GM12878 (cell line): ENCODE data around the gene RABL6. TPM values are rescaled to one million over a fixed set of nuclear protein-coding genes. Genes with fewer than 3 reads are reported as not detected.

Experiments used
- ATAC-seq: fragments of 200-7000 bp; cut with Tn5 transposase; 3 replicates; pipeline ENCODE4 v1.9.1; 2020; ENCODE audit warnings: mild to moderate bottlenecking, moderate library complexity
- BruUV-seq: library from RNA; stranded (reverse); fragments of 400-500 nt; replicated peaks from 2 replicates; lab custom pipeline; 2021; lab: Mats Ljungman, UMichigan
- CTCF ChIA-PET: fragments of 300-600 bp; sonication (Branson Sonifier 250); formaldehyde crosslinking; extraction: SDS; loops from one replicate; lab custom pipeline; 2021; ENCODE audit warnings: inconsistent platforms; lab: Yijun Ruan, JAX
- POLR2A ChIA-PET: fragments of 350-600 bp; formaldehyde crosslinking; extraction: SDS; loops from one replicate; lab custom pipeline; 2021; ENCODE audit warnings: inconsistent platforms; lab: Charles Lee
- RAD21 ChIA-PET: fragments of 300-600 bp; sonication (Branson Sonifier 250); formaldehyde crosslinking; loops from one replicate; lab custom pipeline; 2023; ENCODE audit warnings: antibody characterized with exemption; ENCODE audit not compliant: unreplicated experiment; lab: Charles Lee
- SMC1A ChIA-PET: fragments of 300-600 bp; sonication (Branson Sonifier 250); formaldehyde crosslinking; loops from one replicate; lab custom pipeline; 2023; ENCODE audit not compliant: unreplicated experiment, uncharacterized antibody; lab: Charles Lee
- DNase-seq: peaks from one replicate; pipeline ENCODE4 v3.0.0-alpha.2; 2011; ENCODE audit warnings: low read depth, low spot score
- FAIRE-seq: peaks from 3 replicates; lab custom pipeline; 2011; peaks lifted over from hg19 to GRCh38; lab: Jason Lieb, UNC
- H2AFZ ChIP-seq: 2 replicates; pipeline ENCODE4 v1.6.0; 2011; ENCODE audit warnings: low read depth, low read length, control low read depth; ENCODE audit not compliant: control insufficient read depth
- H3K27ac ChIP-seq: 2 replicates; pipeline ENCODE4 v1.5.1; 2011; ENCODE audit warnings: control low read depth; ENCODE audit not compliant: control insufficient read depth, insufficient read depth
- H3K27me3 ChIP-seq, 2 experiments: replicated peaks in 1 of 2; 2 replicates each; pipeline versions ENCODE4 v1.6.0 to v1.6.1; 2011; ENCODE audit warnings: low read length in 1 of 2; ENCODE audit not compliant: control insufficient read depth in 2 of 2, insufficient read depth in 2 of 2
- H3K36me3 ChIP-seq, 2 experiments: 2 replicates each; pipeline ENCODE4 v1.5.1; 2011; ENCODE audit warnings: low read length in 1 of 2; ENCODE audit not compliant: control insufficient read depth in 2 of 2, insufficient read depth in 2 of 2
- H3K4me1 ChIP-seq: 2 replicates; pipeline ENCODE4 v1.6.1; 2011; ENCODE audit warnings: mild to moderate bottlenecking, low read length, moderate library complexity, mixed read lengths; ENCODE audit not compliant: control insufficient read depth, insufficient read depth
- H3K4me2 ChIP-seq: 2 replicates; pipeline ENCODE4 v1.6.0; 2011; ENCODE audit warnings: control low read depth; ENCODE audit not compliant: control insufficient read depth, insufficient read depth
- H3K4me3 ChIP-seq: fragments of 200-600 bp; sonication (generic); 2 replicates; pipeline ENCODE4 v1.5.1; 2016
- H3K79me2 ChIP-seq: 2 replicates; pipeline ENCODE4 v1.6.0; 2011; ENCODE audit warnings: low read length; ENCODE audit not compliant: control insufficient read depth, insufficient read depth
- H3K9ac ChIP-seq: 2 replicates; pipeline ENCODE4 v1.8.0; 2011; ENCODE audit warnings: low read length, control low read depth, mixed read lengths; ENCODE audit not compliant: control insufficient read depth, insufficient read depth
- H3K9me3 ChIP-seq: replicated peaks from 3 replicates; pipeline ENCODE4 v1.5.1; 2011; ENCODE audit warnings: mild to moderate bottlenecking, low read length; ENCODE audit not compliant: control insufficient read depth, insufficient read depth
- H4K20me1 ChIP-seq: 2 replicates; pipeline ENCODE4 v1.6.0; 2011; ENCODE audit not compliant: control insufficient read depth, insufficient read depth
- BACH1 ChIP-seq: fragments of 450-650 bp; IDR thresholded peaks from 2 replicates; pipeline ENCODE4 v1.6.1; 2017; ENCODE audit warnings: mild to moderate bottlenecking, borderline replicate concordance
- BCL3 ChIP-seq: IDR thresholded peaks from 2 replicates; pipeline ENCODE4 v1.6.1; 2011; ENCODE audit warnings: borderline replicate concordance, low read depth, mild to moderate bottlenecking, moderate library complexity, low read length; ENCODE audit not compliant: insufficient read depth, poor library complexity, severe bottlenecking
- BCLAF1 ChIP-seq: fragments of 450-650 bp; IDR thresholded peaks from 2 replicates; pipeline ENCODE4 v1.6.1; 2017; ENCODE audit warnings: antibody characterized with exemption, mild to moderate bottlenecking, moderate library complexity
- DPF2 ChIP-seq: fragments of 450-650 bp; IDR thresholded peaks from 2 replicates; pipeline ENCODE4 v1.6.1; 2017; ENCODE audit warnings: mild to moderate bottlenecking
- ESRRA ChIP-seq: IDR thresholded peaks from 2 replicates; pipeline ENCODE4 v1.6.1; 2012; ENCODE audit warnings: mild to moderate bottlenecking, low read length, improper control_type of control experiment
- FOXK2 ChIP-seq: fragments of 450-650 bp; IDR thresholded peaks from 2 replicates; pipeline ENCODE4 v1.6.1; 2017; ENCODE audit warnings: mild to moderate bottlenecking, moderate library complexity
- HDGF ChIP-seq: fragments of 450-650 bp; IDR thresholded peaks from 2 replicates; pipeline ENCODE4 v1.6.1; 2016; ENCODE audit warnings: antibody characterized with exemption
- NFYA ChIP-seq: IDR thresholded peaks from 2 replicates; pipeline ENCODE4 v1.6.1; 2011; ENCODE audit warnings: low read depth, mild to moderate bottlenecking, low read length, improper control_type of control experiment, borderline replicate concordance
- RAD21 ChIP-seq: IDR thresholded peaks from 2 replicates; pipeline ENCODE4 v1.6.1; 2011; ENCODE audit warnings: mild to moderate bottlenecking, low read depth, low read length, moderate library complexity; ENCODE audit not compliant: insufficient read depth
- RELB ChIP-seq: fragments of 450-650 bp; IDR thresholded peaks from 2 replicates; pipeline ENCODE4 v1.6.1; 2017; ENCODE audit warnings: low read depth, mild to moderate bottlenecking, moderate library complexity
- SMAD5 ChIP-seq: IDR thresholded peaks from 2 replicates; pipeline ENCODE4 v1.6.1; 2016; ENCODE audit warnings: antibody characterized with exemption, low read depth
- TCF7 ChIP-seq: IDR thresholded peaks from 2 replicates; pipeline ENCODE4 v1.6.1; 2014; ENCODE audit warnings: antibody characterized with exemption, borderline replicate concordance
- WGBS: methylation state at CpG from one replicate; pipeline ENCODE4 v1.1.6; 2016; ENCODE audit warnings: low lambda C conversion rate; ENCODE audit not compliant: insufficient replicate concordance, insufficient coverage; ENCODE audit errors: missing lambda C conversion rate; 5-methylcytosine and 5-hydroxymethylcytosine counted together
- in situ Hi-C: fragments of 300-500 bp; cut with MboI; formaldehyde crosslinking; loops from 9 replicates; pipeline ENCODE4 v1.14.3; 2018; ENCODE audit warnings: mixed read lengths
- intact Hi-C: fragments of 100-400 bp; cut with micrococcal nuclease; formaldehyde crosslinking; loops from one replicate; pipeline ENCODE4 v1.14.2; 2022; ENCODE audit not compliant: unreplicated experiment
- polyA plus RNA-seq, 11 experiments: library from polyadenylated mRNA; depleted of rRNA in 4 of 11; unstranded in 6 of 11; stranded (reverse) in 5 of 11; fragments of >200 nt; fragmentation: Nextera tagmentation in 4 of 11; fragmentation: Illumina TruSeq in 1 of 11; extraction: Ambion mirVana in 4 of 11; extraction: Trizol in 1 of 11; gene quantifications; 1 replicate in 1 of 11; 2 replicates in 10 of 11; pipeline versions ENCODE4 v1.2.1 to v1.2.3, GENCODE V29; 2011 to 2016; ENCODE audit warnings: inconsistent platforms in 2 of 11, missing spikeins in 2 of 11, low read depth in 1 of 11
- total RNA-seq, 4 experiments: library from RNA; depleted of rRNA in 3 of 4; stranded (reverse); fragments of >200 nt in 3 of 4; fragmentation: Illumina TruSeq in 1 of 4; extraction: Trizol in 1 of 4; gene quantifications; 2 replicates each; pipeline versions ENCODE4 v1.2.1 to v1.2.3, GENCODE V29; 2013 to 2021

RABL6 gene
- total and polyA plus RNA-seq, 10 of the 15 experiments (the other 5 are each of a cell fraction or from before 2014, with no cell fraction given): 1.4 to 134 (median 42.7) TPM

- in situ Hi-C loops: no loop called here
- Histone ChIP-seq H3K4me2 (no peak overlapping the region), H3K9me3 (no peaks in the 10 kb centered on the region), H3K4me3 (no peak overlapping the region), H4K20me1 (no peaks in the 10 kb centered on the region), H3K79me2 (no peaks in the 10 kb centered on the region), H3K36me3 (peaks cover 11 to 12% of the 10 kb centered on the region in 2 experiments), H3K27ac (no peak overlapping the region), H2AFZ (no peak overlapping the region), H3K9ac (no peak overlapping the region), H3K27me3 (no peaks in the 10 kb centered on the region), H3K4me1 (no peaks in the 10 kb centered on the region)
- FAIRE-seq (no peak), ATAC-seq (no peak), DNase-seq (no peak)
- TF ChIP-seq HDGF (no peak), BCL3 (peak; percentile 31)
- SMC1A ChIA-PET: no interaction called here
- no TSS peak for BruUV-seq
- RAD21 ChIA-PET: no interaction called here
- intact Hi-C loops: no loop called here
- CTCF ChIA-PET: no interaction called here
- 95% methylated on average over 31 of the region's 31 CpGs for WGBS
- POLR2A ChIA-PET: no interaction called here
Measured at GRCh38 chr9:136828474-136829140, 20.9 kb downstream of the RABL6 start.

GRCh38 chr9:136829412-136829811, 21.7 kb downstream of the RABL6 start:
- intact Hi-C loops: no loop called here
- 95% methylated on average over 14 of the region's 14 CpGs for WGBS

More at GRCh38 chr9:136829412-136829811, 21.7 kb downstream of the RABL6 start:
- in situ Hi-C loops: no loop called here
- Histone ChIP-seq H3K27ac (no peak overlapping the region), H3K4me1 (no peaks in the 10 kb centered on the region), H3K27me3 (no peaks in the 10 kb centered on the region), H3K4me3 (no peak overlapping the region), H4K20me1 (no peaks in the 10 kb centered on the region), H3K4me2 (no peak overlapping the region), H3K9me3 (no peaks in the 10 kb centered on the region), H3K9ac (no peak overlapping the region), H3K36me3 (peaks cover 11 to 12% of the 10 kb centered on the region in 2 experiments), H3K79me2 (no peaks in the 10 kb centered on the region), H2AFZ (no peak overlapping the region)
- TF ChIP-seq BACH1 (no peak), SMAD5 (no peak), DPF2 (no peak), TCF7 (no peak), RAD21 (no peak), BCLAF1 (no peak), FOXK2 (no peak), ESRRA (no peak), NFYA (no peak), RELB (no peak)
- CTCF ChIA-PET: no interaction called here
- RAD21 ChIA-PET: no interaction called here
- DNase-seq: no peak
- no TSS peak for BruUV-seq
- no peak for ATAC-seq
- SMC1A ChIA-PET: no interaction called here
- no peak for FAIRE-seq
- POLR2A ChIA-PET: no interaction called here
